Hematopoietic multipotent progenitor cell (in vitro differentiated cells): ENCODE data around the gene DMD. TPM values are rescaled to one million over a fixed set of nuclear protein-coding genes. Genes with fewer than 3 reads are reported as not detected.
"Not testable (repeated sequence)": the region's sequence is repeated elsewhere in the genome, so short reads cannot be mapped to it uniquely, and the experiment has no call there.

Experiments
- DNase-seq, 3 donors: peaks; one replicate each; pipeline ENCODE4 v3.0.0-alpha.2; 2011 to 2015; ENCODE audit warnings: low read depth in 2 of 3, low spot score in 2 of 3
- total RNA-seq: library from RNA; depleted of rRNA; stranded (reverse); fragments of >200 nt; gene quantifications from one replicate; pipeline ENCODE4 v1.2.3, GENCODE V29; 2012

Gene DMD
- total RNA-seq, 1 donor = 0.54 TPM

DNA sequence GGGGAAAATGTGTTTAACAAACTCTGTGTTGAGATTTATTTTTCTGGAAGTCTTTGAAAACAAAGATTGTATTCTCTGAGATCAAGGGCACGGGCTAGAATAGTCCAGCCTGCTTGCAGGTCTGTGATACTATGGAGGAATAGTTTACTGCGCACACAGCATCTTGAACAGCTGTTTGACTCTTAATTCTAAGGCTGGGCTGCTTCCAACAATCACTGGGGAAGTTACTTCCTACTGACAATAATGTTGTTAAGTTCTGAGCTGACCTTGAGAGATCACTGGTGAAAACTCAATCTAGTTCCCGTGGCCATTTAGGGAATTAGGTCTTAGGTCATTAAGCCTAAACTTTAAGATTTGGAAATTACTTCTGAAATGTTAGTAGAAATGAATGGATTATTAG, 1723.4 kb downstream of the DMD start:
- DNase-seq = no peak

DNA sequence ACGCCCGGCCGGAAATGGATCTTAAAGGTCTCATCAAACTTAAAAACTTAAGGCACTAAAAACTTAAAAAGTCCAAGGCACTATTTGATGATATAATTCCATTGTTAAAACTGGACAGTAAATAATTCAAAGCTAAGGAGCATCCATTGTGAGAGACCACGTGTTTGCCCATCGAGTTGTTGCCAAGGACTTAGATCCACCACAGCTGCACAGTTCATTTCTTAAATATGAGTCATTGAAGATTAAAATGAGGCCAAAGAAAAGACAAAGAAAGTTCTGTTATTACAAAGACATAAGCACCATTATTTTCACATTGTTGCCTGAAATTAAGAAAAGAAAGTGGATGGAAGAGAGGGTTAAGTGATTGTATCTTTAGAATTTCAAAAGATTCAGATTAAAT, 1728.0 kb downstream of the DMD start:
- no peak for DNase-seq

GRCh38 chrX:31480696-31481095, 1730.7 kb downstream of the DMD start:
- no peak for DNase-seq

DNA sequence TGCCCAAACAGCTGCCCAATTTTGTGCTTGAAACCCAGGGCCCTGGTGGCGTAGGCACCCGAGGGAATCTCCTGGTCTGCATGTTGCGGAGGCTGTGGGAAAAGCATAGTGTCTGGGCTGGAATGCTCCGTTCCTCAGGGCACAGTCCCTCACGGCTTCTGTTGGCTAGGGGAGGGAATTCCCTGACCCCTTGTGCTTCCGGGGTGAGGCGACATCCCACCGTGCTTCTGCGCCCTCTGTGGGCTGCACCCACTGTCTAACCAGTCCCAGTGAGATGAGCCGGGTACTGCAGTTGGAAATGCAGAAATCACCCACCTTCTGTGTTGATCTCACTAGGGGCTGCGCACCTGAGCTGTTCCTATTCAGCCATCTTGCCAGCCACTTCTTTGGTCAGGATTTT, 1740.1 kb downstream of the DMD start:
- DNase-seq = no peak

DNA sequence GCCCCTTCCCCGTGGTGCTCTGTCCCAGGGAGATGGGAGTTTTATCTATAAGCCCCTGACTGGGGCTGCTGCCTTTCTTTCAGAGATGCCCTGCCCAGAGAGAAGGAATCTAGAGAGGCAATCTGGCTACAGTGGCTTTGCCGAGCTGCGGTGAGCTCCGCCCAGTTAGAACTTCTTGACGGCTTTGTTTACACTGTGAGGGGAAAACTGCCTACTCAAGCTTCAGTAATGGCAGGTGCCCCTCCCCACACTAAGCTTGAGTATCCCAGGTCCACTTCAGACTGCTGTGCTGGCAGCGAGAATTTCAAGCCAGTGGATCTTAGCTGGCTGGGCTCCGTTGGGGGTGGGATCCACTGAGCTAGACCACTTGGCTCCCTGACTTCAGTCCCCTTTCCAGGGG, 1740.6 kb downstream of the DMD start:
- not testable (repeated sequence) for DNase-seq

DNA sequence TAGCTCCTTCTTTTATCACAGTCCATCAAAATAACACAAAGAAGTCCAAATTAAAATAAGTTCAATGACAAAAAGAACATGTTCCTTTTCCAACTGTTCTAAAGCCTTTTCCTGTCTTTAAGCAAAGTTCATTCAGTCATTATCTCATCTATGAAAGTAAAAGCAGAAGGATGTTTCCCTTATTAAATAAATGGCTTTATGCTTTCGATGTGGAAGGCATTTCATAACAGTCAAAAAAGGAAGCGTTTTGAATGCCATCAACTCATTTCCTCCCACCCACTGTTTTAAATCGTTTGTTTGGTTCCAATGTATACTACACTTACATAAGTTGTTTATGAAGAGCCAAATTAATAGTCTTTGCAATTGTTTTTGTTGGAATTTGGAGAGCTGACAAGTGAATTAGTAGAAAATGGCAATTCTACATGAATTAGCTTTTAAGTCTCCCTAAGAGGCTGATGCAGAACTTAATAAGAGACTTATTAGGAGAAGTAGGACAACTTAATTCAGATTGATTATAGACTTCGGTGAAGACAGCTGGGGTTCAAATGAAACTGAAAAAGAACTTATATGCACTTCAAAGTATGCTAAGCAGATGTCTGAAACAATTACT, 1746.9 kb downstream of the DMD start:
- peak in 1 of 3 donors; percentile 0 for DNase-seq

DNA sequence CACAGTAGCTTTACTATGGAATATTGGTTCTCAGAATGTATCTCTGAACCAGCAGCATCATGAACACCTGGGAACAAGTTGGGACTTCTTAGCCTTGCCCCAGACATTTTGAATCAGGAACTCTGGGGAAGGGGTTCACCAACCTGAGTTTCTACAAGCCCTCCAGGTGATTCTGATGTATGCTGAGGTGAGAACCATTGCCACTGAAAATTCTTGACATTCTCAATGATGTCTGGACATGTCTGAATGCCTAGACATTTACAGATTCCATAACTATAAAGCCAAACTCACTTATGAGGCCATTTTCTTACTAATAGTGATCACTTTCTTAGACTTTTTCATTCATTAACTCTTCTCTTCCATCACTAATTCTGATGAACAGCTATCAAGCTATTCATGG, 1750.1 kb downstream of the DMD start:
- DNase-seq = no peak

DNA sequence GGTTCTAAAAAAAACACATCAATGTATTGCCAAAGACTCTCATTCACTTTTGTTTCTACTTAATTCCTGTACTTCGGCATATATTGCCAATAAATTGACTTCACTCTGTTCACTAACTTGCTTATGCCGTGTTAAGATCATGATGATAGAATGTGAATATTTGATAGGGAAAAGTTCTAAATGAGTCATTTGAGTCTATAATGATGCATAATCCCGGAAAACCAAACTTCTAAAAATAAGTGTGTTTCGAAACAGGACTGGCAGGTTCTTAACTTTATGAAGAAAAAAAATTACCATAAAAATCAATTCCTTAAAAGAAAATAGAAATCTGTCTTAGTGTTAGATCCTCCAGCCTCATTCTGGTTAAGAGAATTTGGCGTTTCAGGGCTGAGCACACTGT, 1752.0 kb downstream of the DMD start:
- DNase-seq = no peak

GRCh38 chrX:31449965-31450364, 1761.4 kb downstream of the DMD start:
- no peak for DNase-seq

- no peak for DNase-seq
These were observed 1762.3 kb downstream of the DMD start for GRCh38 chrX:31449081-31449480.

DNA sequence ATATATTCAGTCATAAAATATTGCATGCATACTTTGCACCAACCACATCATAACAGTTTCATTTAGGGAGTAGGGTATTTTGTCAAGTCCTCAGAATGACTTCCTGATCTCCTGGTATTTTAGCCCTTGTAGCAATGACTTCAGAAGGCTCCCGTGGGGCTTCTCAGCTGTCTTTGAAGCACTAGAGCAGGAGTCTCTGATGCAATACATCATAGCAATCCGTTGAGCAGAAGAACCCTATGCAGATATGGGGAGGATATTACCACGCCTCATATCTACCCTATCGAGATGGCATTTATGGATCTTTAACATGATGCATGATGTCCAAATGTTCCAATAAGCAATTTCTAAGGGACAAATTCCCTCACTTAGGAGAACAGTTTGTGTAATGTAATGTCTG, 1765.8 kb downstream of the DMD start:
- DNase-seq = no peak

GRCh38 chrX:31443654-31444053, 1767.7 kb downstream of the DMD start:
- no peak for DNase-seq

GRCh38 chrX:31440546-31440945, 1770.8 kb downstream of the DMD start:
- DNase-seq = no peak

DNA sequence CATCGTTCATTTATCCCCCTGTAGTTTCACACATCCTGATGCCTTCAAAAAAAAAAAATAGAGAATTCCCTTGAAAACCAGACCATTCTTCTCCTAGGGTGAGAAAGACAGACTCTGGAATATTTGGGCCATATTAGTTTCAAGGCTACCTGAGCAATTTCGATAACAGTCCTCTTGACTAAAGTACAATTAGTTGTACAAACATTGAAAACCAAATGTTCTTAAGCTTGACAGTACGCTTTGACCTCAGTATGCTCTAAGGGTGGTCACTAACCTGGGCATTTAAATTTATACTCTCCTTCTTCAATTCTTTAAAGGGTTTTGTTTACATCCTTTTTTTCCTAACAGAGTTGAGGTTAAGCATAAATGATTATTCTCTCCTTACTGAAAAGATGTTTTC, 1774.9 kb downstream of the DMD start:
- no peak for DNase-seq

DNA sequence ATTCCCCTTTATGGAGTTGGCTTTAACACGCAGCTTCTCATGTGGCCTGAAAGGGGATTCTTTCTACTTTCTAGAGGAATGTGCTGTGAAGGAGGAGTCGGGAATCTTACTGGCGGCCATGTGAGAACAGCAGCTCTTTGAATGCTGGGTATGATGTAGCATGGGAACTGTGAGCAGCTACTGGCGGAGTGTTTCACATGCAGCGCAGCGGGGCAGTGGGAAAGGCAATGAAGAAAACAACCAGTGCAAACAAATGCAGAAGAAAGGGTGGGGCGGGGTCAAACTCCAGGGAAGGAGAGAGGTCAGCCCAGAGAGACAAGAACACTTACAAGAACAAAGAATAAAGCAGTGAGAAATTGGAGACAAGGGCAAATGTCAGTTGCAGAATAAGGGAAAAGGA, 1775.8 kb downstream of the DMD start:
- DNase-seq = no peak

- DNase-seq = no peak
These were observed 1777.5 kb downstream of the DMD start for GRCh38 chrX:31433856-31434255.

- DNase-seq = no peak
These were observed 1781.4 kb downstream of the DMD start for GRCh38 chrX:31429915-31430314.

DNA sequence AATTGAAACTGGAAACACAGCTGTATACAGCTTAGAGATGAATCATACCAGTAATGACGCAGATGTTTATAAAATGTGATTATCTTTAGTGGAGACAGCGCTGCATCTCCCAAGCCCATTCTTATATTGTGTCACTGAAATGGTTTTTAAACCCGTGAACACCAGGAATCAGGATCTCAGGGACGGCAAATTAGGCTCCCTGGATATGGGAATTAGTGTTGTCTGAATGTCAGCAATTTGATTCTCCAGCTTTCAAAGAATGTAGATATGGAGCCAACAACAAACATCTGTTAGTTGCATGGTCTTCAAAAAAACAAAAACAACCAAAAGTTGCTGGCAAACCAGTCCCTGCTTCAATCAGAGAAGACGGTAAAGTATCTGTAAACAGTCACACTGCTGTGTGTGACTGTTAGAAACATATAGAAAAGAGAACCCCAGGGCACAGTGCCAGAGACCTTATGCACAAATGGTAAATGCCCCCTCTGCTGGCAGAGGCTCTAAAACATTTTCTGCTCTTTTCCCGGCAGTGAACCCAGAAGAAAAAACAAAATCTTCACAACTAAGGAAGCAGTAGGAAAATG, 1787.7 kb downstream of the DMD start:
- DNase-seq = peak in 2 of 3 donors; percentile 29 to 59

GRCh38 chrX:31421441-31421840, 1789.9 kb downstream of the DMD start:
- DNase-seq = no peak

DNA sequence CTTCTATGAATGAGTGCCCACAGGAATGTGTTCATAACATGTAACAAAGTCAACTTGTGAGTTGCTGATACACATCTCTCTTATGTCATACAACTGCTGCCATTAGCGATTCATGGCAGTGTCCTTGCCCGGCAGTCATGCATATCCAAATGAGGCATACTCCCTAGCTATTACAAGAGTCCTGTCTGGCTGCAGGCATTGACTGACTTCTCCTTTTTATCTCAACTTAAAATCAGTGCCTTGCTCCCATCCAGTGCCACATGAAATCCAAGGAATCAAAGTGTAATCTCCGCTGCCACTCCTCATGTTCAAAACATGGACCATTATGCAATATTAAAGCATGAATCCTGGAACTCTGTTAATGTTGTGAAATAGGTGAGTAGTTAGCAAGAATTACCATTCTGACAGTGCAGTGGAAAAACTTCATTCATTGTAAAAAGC, 1790.6 kb downstream of the DMD start:
- DNase-seq = no peak

- no peak for DNase-seq
These were observed 1791.0 kb downstream of the DMD start for GRCh38 chrX:31420302-31420701.

GRCh38 chrX:31397119-31397518, 1814.2 kb downstream of the DMD start:
- DNase-seq = no peak

GRCh38 chrX:31392513-31392912, 1818.8 kb downstream of the DMD start:
- no peak for DNase-seq
